Measurements from ENCODE around the gene HES4. TPM values are rescaled to one million over a fixed set of nuclear protein-coding genes. Genes with fewer than 3 reads are reported as not detected.
"Not testable (repeated sequence)": the region's sequence is repeated elsewhere in the genome, so short reads cannot be mapped to it uniquely, and the experiment has no call there.

Gene HES4
- total and polyA plus RNA-seq, 10 of the 15 experiments (the other 5 are each of a cell fraction or from before 2014, with no cell fraction given): 0.44 to 1.7 (median 0.85) TPM; not detected in 5

DNA sequence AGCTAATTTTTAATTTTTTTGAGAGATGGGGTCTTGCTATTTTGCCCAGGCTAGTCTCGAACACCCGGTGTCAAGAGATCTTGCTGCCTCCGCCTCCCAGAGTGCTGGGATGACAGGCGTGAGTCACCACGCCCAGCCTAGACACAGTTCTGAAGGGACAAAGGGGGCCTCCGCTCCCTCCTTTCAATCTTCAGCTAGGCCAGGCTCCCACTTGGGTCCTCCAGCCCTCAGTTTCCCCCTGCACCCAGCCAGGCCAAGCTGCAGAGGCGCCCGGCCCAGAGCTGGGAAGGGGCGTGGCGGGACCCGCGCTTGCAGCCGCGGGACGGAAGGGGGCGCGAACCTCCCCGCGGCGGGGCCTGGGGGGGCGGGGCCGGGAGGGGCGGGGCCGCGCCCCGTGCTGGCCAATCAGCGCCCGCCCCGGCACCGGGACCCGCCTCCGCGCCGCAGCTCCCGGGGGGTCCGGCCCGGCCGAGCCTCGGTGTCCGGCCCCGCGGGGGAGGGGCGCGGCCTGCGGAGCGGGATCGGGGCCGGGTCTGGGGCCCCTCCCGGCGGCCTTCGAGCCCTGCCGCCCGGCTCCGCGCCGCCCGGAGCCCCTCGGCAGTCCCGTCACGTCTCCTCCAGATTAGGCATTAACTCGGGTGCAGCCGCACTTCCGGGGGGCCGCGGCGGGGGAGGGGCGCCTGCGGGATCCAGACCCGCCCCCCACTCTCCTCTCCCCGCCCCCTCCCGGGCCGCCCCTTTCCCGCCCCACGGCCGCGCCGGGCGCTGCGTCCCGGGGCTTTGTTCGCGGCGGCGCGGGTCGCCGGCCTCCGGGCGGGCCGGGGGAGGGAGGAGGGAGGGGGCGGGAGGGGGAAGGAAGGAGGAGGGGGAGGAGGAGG, 19.5 kb upstream of the HES4 start (continued):
- TF ChIP-seq PAX5 (IDR thresholded peaks at IDR 0.05; ENCODE audit: borderline replicate concordance, low read depth, low read length) (no peak), CHD1 (IDR thresholded peaks at IDR 0.05; ENCODE audit: low read depth, low read length) (no peak), SRF (IDR thresholded peaks at IDR 0.05; ENCODE audit: low read depth in 2 of 2, low read length in 2 of 2) (0 out of 4 replicates have a peak, but pooled peaks of 1 of the 2 experiments have one; percentile 68), CHD2 (IDR thresholded peaks at IDR 0.05; ENCODE audit: borderline replicate concordance, low read depth, low read length) (peak; percentile 19; the same call in 1 of the 2 replicates), ATF7 (IDR thresholded peaks at IDR 0.05; ENCODE audit: low read depth) (no peak), BCL3 (IDR thresholded peaks at IDR 0.05; ENCODE audit: borderline replicate concordance, insufficient read depth, low read depth, low read length, poor library complexity, severe bottlenecking) (no peak), PBX3 (IDR thresholded peaks at IDR 0.05; ENCODE audit: insufficient replicate concordance, low read depth, low read length) (no peak), YBX1 (IDR thresholded peaks at IDR 0.05) (no peak), JUNB (IDR thresholded peaks at IDR 0.05) (no peak), CTCF (IDR thresholded peaks at IDR 0.05 in 2 of 3, conservative IDR thresholded peaks at IDR 0.05 in 1 of 3; ENCODE audit: control insufficient read depth in 2 of 3, extremely low read depth in 1 of 3, insufficient read depth in 1 of 3, low read depth in 3 of 3, low read length in 3 of 3) (peak; percentile 31 to 60 (median 59)), MEF2B (IDR thresholded peaks at IDR 0.05; ENCODE audit: partially characterized antibody, poor library complexity, severe bottlenecking) (no peak), CREB1 (IDR thresholded peaks at IDR 0.05; ENCODE audit: low read depth) (no peak), RUNX3 (IDR thresholded peaks at IDR 0.05; ENCODE audit: low read length) (no peak), POLR2AphosphoS5 (IDR thresholded peaks at IDR 0.05; ENCODE audit: low read length) (no peak), POLR2A (IDR thresholded peaks at IDR 0.05; ENCODE audit: low read depth, low read length) (no peak; the same call in 1 of the 2 replicates)

DNA sequence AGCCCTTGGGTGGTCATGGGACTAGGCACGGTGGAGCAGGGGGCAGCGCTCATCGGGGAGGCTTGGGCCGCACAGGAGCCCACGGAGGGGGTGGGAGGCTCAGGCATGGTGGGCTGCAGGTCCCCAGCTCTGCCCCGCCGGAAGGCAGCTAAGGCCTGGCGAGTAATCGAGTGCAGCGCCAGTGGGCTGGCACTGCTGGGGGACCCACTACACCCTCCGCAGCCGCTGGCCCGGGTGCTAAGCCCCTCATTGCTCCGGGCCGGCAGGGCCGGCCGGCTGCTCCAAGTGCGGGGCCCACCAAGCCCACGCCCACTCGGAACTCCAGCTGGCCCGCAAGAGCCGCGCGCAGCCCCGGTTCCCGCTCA, 18.4 kb upstream of the HES4 start:
- H3K9ac ChIP-seq (ENCODE audit: control insufficient read depth, insufficient read depth, low read length); H3K4me2 ChIP-seq (ENCODE audit: control insufficient read depth, insufficient read depth); H2AFZ ChIP-seq (ENCODE audit: control insufficient read depth, low read depth, low read length); H4K20me1 ChIP-seq (ENCODE audit: control insufficient read depth, insufficient read depth); H3K9me3 ChIP-seq (replicated peaks; ENCODE audit: control insufficient read depth, insufficient read depth, low read length); H3K4me3 ChIP-seq; DNase-seq (ENCODE audit: low read depth, low spot score); H3K27me3 ChIP-seq (replicated peaks in 1 of 2; ENCODE audit: control insufficient read depth in 2 of 2, insufficient read depth in 2 of 2, low read length in 1 of 2); ATAC-seq; H3K27ac ChIP-seq (ENCODE audit: control insufficient read depth, insufficient read depth); H3K36me3 ChIP-seq (ENCODE audit: control insufficient read depth in 2 of 2, insufficient read depth in 2 of 2, low read length in 1 of 2); in situ Hi-C loops (cut with MboI); BruUV-seq (replicated peaks); FAIRE-seq: not testable (repeated sequence)
- H3K79me2 ChIP-seq (ENCODE audit: control insufficient read depth, insufficient read depth, low read length): peaks cover 24% of the 10 kb centered on the region
- RAD21 ChIA-PET (ENCODE audit: unreplicated experiment): interaction anchor here (0.8 to 3.5 kb wide), 6 partner anchors 14 to 46 kb away, joined by 3 to 28 read pairs (median 4); no protein-coding TSS in a partner anchor
- 91% methylated on average over 26 of the region's 26 CpGs for WGBS (ENCODE audit: insufficient coverage, insufficient replicate concordance, low lambda C conversion rate, missing lambda C conversion rate)
- SMC1A ChIA-PET (ENCODE audit: uncharacterized antibody, unreplicated experiment): interaction anchor here (0.9 to 1.3 kb wide), 5 partner anchors 14 to 232 kb away, joined by 3 to 6 read pairs (median 3); no protein-coding TSS in a partner anchor
- intact Hi-C loops (cut with micrococcal nuclease; ENCODE audit: unreplicated experiment): loop anchor here (5.0 kb wide), 1 partner anchor 44 kb away; no protein-coding TSS in a partner anchor
- POLR2A ChIA-PET: interaction anchor here (2.1 kb wide), 1 partner anchor 13 kb away, joined by 6 read pairs; no protein-coding TSS in a partner anchor
- peaks cover 14% of the 10 kb centered on the region for H3K4me1 ChIP-seq (ENCODE audit: control insufficient read depth, insufficient read depth, low read length)
- CTCF ChIA-PET: interaction anchor here (0.8 to 7.4 kb wide), 7 partner anchors 14 to 353 kb away, joined by 3 to 68 read pairs (median 6); no protein-coding TSS in a partner anchor

All from GM12878 (cell line).